ENCODE measurements around the gene CYFIP1. TPM values are rescaled to one million over a fixed set of nuclear protein-coding genes. Genes with fewer than 3 reads are reported as not detected.

The CYFIP1 gene
- total and polyA plus RNA-seq, 9 of the 15 experiments (the other 6 are each of a cell fraction or from before 2014, with no cell fraction given): 3.8 to 59.8 (median 28.3) TPM

GRCh38 chr15:22838292-22839042 is 141.7 kb downstream of the CYFIP1 start, which contains the start of gene NIPA2 (continued):
- TF ChIP-seq TBP (optimal IDR thresholded peaks at IDR 0.05; ENCODE audit: low read depth, low read length) (peak; percentile 85), BDP1 (IDR thresholded peaks at IDR 0.05; ENCODE audit: insufficient read depth, insufficient read length) (peak; percentile 29), RBFOX2 (IDR thresholded peaks at IDR 0.05; ENCODE audit: low read depth, low read length) (peak; percentile 99), SMAD4 (CRISPR knock-in tag; conservative IDR thresholded peaks at IDR 0.05) (peak; percentile 42; the same call in 1 of the 2 replicates), C11orf30 (IDR thresholded peaks at IDR 0.05; ENCODE audit: low read depth) (peak; percentile 91), EP300 (IDR thresholded peaks at IDR 0.05; ENCODE audit: low read length) (no peak), EP400 (IDR thresholded peaks at IDR 0.05) (peak; percentile 78), KDM5B (IDR thresholded peaks at IDR 0.05; ENCODE audit: insufficient replicate concordance, low read depth, low read length) (peak; percentile 70), MAFK (IDR thresholded peaks at IDR 0.05; ENCODE audit: low read length) (no peak), CBX8 (IDR thresholded peaks at IDR 0.05; ENCODE audit: borderline replicate concordance, extremely low read depth, low read depth, low read length, poor library complexity, severe bottlenecking) (no peak), RBM22 (IDR thresholded peaks at IDR 0.05; ENCODE audit: low read depth, low read length, poor library complexity, severe bottlenecking) (peak; percentile 52), MNT (conservative IDR thresholded peaks at IDR 0.05) (peak; percentile 70 to 88), ARID1B (IDR thresholded peaks at IDR 0.05) (0 out of 2 replicates have a peak, but pooled peaks have one; percentile 42), E2F4 (CRISPR knock-in tag; IDR thresholded peaks at IDR 0.05; ENCODE audit: low read depth) (no peak), PCBP1 (IDR thresholded peaks at IDR 0.05; ENCODE audit: low read depth, low read length, poor library complexity, severe bottlenecking) (peak; percentile 54), NKRF (IDR thresholded peaks at IDR 0.05; ENCODE audit: borderline replicate concordance) (peak; percentile 91), CHD1 (IDR thresholded peaks at IDR 0.05; ENCODE audit: low read length) (peak; percentile 85), HCFC1 (IDR thresholded peaks at IDR 0.05; ENCODE audit: low read depth, low read length) (peak; percentile 74), RBM34 (IDR thresholded peaks at IDR 0.05; ENCODE audit: borderline replicate concordance, insufficient read depth, low read length) (no peak), ZFP91 (CRISPR knock-in tag; IDR thresholded peaks at IDR 0.05) (no peak), KLF13 (tag; IDR thresholded peaks at IDR 0.05; ENCODE audit: borderline replicate concordance, low read depth) (0 out of 2 replicates have a peak, but pooled peaks have one; percentile 25)

Data from K562 (cell line).